ENCODE measurements around the gene ODAD2.

Gene ODAD2

DNA sequence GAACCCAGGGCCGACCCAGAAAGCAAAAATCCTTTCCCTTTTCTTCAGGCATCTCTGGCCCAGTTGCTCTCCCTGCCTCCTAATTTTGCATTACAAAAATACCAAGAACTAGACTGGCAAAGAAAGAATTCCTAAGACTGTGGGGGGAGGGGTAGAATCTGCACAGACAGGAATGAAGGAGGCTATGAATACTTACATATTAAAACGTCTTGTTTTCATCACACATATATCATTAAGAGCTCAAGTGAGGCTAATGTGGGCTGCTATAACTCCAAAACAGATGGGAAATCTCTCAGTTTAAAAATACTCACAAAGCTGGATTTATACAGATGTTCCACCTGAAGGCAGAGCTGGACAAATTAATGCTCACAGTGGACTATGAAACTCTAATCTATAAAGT, 224.0 kb downstream of the ODAD2 start:
- in situ Hi-C loops (cut with HindIII; ENCODE audit: low sequenced_read_pairs), result no loop called here

DNA sequence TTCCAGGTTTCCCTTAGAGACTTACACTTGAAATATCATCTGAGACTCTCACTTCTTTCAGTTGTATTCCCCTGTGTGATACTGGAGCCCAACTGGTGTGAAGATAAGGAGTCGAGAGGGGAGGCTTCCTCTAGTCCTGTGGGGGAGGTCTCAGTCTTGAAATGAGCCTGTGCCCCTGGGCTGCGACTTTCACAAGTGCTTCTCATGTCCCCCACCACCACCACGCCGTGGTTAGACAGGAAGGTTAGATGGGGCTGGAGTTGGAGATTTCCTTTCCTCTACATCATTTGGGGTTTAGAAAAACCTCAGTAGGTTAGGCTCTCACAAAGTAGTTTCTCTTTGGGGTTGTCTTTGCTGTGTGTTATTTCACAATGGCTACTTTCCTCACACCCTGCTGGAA, 227.6 kb downstream of the ODAD2 start:
- in situ Hi-C loops (cut with HindIII; ENCODE audit: low sequenced_read_pairs), result no loop called here

DNA sequence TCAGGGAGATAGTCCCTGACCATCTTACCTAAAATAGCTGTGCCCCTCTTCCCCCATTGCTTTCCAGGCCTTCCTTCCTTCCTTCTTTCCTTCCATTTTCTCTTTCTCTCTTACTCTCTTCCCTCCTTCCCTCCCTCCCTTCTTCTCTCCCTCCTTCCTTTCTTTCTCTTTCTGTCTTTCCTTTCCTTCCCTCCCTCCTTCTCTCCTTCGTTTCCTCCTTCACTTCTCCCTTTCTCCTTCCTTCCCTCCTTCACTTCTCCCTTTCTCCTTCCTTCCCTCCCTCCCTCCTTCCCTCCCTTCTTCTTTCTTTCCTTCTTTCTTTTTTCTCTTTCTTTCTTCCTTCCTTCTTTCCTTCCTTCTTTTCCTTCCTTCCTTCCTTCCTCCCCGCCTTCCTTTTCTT, 228.7 kb downstream of the ODAD2 start:
- in situ Hi-C loops (cut with HindIII; ENCODE audit: low sequenced_read_pairs), result no loop called here
